RWPE1 (cell line): ENCODE results near the gene YPEL2.

Experiments used
- CTCF ChIA-PET: fragments of 350-600 bp; sonication (Branson Sonifier 250); formaldehyde crosslinking; extraction: SDS; loops from one replicate; lab custom pipeline; 2021; lab: Yijun Ruan, JAX
- POLR2A ChIA-PET: fragments of 400-600 bp; formaldehyde crosslinking; extraction: SDS; loops from one replicate; lab custom pipeline; 2020; ENCODE audit warnings: antibody characterized with exemption; ENCODE audit not compliant: low non-redundant PET; lab: Yijun Ruan, JAX
- DNase-seq: peaks from one replicate; pipeline ENCODE4 v3.0.0; 2012; ENCODE audit warnings: low spot score
- H3K27ac ChIP-seq: fragments of 450-650 bp; 2 replicates; pipeline ENCODE4 v1.5.1; 2017
- TF ChIP-seq, protein P1 (sequence below): fragments of 450-650 bp; conservative IDR thresholded peaks from 2 replicates; pipeline ENCODE4 v1.5.1; 2017; ENCODE audit warnings: low read depth, mild to moderate bottlenecking

Gene YPEL2

DNA sequence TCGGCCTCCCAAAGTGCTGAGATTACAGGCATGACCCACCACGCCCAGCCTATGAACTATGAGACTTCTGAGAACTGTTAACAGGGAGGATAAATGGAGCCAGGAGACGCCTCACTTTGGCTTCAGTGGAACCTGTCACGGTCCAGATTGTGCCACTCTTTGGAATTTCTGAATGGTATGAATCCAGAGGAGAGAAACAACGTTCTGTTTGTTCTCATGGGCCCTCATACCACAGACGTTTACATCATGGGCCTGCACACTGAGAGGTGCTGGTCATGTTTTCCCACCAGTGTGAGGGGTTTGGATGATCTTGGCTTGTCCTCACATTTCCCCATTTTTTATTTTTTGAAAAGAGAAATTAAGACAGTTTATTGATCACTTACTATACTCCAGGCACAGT lies 90.3 kb downstream of the YPEL2 start:
- CTCF ChIA-PET, result no interaction called here
- TF ChIP-seq, protein P1, sequence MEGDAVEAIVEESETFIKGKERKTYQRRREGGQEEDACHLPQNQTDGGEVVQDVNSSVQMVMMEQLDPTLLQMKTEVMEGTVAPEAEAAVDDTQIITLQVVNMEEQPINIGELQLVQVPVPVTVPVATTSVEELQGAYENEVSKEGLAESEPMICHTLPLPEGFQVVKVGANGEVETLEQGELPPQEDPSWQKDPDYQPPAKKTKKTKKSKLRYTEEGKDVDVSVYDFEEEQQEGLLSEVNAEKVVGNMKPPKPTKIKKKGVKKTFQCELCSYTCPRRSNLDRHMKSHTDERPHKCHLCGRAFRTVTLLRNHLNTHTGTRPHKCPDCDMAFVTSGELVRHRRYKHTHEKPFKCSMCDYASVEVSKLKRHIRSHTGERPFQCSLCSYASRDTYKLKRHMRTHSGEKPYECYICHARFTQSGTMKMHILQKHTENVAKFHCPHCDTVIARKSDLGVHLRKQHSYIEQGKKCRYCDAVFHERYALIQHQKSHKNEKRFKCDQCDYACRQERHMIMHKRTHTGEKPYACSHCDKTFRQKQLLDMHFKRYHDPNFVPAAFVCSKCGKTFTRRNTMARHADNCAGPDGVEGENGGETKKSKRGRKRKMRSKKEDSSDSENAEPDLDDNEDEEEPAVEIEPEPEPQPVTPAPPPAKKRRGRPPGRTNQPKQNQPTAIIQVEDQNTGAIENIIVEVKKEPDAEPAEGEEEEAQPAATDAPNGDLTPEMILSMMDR, result no peak
- no peak overlapping the region for H3K27ac ChIP-seq
- POLR2A ChIA-PET, result no interaction called here
- DNase-seq, result no peak

DNA sequence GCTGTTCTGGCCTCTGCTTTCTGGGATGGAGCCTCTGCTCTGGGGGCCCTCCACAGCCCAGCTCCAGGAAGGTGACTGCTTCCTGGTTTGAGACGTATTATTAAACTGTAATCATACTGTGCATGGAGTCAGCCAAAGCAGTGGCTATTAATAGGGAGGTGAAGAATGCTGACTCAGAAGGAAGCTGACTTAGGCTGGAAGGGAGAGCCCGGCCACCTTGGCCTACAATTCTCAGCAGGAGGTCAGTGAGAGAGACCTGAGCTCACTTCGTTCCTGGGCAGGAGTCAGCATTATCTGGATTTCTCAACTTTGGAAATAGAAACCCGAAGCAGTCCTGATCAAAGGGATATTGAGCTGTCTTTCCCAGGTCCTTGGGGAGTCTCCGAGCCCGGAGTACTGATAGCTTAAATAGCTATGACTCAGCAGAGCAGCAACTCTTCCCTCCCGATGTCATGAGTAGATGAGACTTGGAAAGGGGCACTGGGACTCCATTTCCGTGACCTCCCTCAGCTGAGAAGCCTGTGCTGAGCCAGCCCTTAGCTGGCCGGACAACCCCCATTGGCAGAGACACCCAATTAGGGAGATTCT lies 91.8 kb downstream of the YPEL2 start:
- POLR2A ChIA-PET, result no interaction called here
- no peak for DNase-seq
- no peak overlapping the region for H3K27ac ChIP-seq
- CTCF ChIA-PET, result no interaction called here
- TF ChIP-seq, protein P1, result no peak

DNA sequence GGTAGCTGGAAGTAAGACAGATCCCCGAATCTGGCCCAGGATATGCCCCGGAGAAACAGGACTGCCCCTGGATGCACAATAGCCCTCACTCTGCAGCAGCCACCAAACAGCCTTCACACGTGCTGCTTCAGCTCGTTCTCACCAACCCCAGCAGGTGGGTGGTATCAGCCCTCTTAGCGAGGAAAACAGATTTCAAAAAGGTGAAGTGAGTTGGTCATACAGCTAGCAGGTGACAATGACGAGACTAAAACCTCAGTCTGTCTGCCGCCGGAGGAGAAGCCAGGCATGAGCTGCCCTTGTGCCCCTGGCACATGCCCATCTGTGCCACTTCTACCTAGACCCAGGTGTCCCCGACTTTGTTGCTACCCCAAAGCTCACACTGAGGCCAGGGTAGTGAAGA lies 92.4 kb downstream of the YPEL2 start:
- TF ChIP-seq, protein P1, result no peak
- ChIA-PET POLR2A (no interaction called here), CTCF (no interaction called here)
- no peak overlapping the region for H3K27ac ChIP-seq
- DNase-seq, result no peak

DNA sequence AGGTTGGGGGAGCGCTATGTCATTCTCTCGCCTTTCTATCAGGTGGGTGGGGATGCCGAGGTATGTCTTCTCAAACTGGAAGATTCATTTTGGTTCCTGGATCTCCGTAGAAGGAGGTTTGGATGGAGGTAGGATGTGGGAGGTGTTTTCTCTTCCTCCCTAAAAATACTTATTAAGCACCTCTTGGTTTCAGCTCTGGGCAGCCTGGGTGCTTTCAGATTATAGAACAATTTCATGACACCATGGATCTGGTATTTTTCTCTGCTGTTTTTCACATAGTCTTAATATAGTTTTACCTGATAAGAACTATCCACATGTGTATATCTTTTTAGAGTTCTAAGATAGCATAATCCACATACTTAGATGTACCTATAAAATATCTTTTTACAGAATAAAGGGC lies 92.9 kb downstream of the YPEL2 start:
- CTCF ChIA-PET, result interaction anchor here (0.6 kb wide), 1 partner anchor 529 kb away, joined by 3 read pairs; no protein-coding TSS in a partner anchor
- POLR2A ChIA-PET, result no interaction called here
- H3K27ac ChIP-seq, result no peak overlapping the region
- TF ChIP-seq, protein P1, result no peak
- DNase-seq, result no peak

DNA sequence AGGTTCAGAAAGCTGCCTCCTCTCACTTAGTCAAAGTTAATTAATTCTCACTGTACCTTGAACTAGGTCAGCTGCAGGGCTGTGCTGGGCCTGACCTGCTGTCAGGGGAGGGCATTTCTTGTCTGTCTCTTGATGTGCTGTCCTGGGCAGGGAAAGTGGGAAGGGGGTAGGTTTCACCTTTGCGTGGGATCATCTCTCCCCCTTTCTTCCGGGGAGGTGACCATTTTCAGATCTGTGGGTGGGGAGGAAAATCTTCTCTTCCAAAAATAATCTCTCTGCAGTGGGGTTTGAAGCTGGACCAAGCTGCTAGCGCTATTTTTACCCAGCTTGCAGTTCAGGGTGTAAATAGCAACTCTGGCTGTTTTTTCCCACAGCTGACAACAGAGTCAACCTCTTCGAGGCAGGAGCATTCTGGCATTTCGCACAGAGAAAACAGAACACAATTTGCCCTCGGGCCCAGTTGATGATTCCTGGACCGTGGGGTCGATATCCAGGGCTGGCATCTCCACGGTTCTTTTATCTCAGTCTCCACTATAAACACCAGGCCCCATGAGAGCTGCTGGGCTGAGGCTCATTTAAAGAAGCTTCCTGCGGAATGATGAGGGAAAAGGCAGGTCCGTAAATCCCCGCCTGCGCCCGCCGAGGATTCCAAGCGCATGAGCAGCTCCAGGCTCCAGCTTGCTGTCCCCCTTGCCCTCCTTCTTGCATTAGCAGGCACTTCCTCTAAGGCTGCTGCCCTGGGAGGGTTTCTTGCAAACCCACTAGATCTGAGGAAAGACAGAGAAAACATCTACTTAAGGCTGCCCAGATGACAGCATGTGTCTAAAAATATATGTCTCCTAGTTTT lies 93.9 kb downstream of the YPEL2 start:
- no peak for DNase-seq
- ChIA-PET POLR2A (no interaction called here), CTCF (interaction anchor here (0.6 kb wide), 1 partner anchor 530 kb away, joined by 3 read pairs; no protein-coding TSS in a partner anchor)
- TF ChIP-seq, protein P1, result no peak
- H3K27ac ChIP-seq, result no peak overlapping the region

DNA sequence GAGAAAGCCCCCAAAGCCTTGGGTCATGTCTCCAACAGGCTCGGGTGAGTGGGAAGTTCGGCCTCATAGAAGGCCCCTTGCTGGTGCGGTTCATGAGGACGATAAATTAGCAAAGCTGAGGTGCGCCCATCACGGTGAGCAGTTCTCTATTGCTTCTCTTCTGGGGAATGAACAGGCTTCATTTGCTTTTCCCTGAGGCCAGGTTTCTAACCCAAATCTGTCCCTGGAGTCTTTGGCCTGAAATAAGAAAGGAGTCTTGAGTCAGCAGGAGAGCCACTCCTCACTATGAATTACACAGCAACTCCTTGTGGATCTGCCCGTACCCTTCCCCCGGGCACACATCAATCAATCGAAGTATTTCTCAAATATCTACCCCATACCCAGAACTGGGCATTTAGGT lies 94.6 kb downstream of the YPEL2 start:
- H3K27ac ChIP-seq, result no peak overlapping the region
- TF ChIP-seq, protein P1, result no peak
- ChIA-PET POLR2A (no interaction called here), CTCF (no interaction called here)
- DNase-seq, result no peak
